Smooth muscle cell (in vitro differentiated cells): ENCODE data around the gene EXOSC9. TPM values are rescaled to one million over a fixed set of nuclear protein-coding genes. Genes with fewer than 3 reads are reported as not detected.

ENCODE experiments used
- DNase-seq: peaks from one replicate; lab custom pipeline; 2025; ENCODE audit not compliant: unreplicated experiment; lab: John Stamatoyannopoulos, UW
- H2AFZ ChIP-seq: fragments of 200-600 bp; sonication (generic); 2 replicates; pipeline ENCODE4 v1.6.0; 2016; ENCODE audit warnings: antibody characterized with exemption, low read depth, mild to moderate bottlenecking
- H3F3A ChIP-seq: fragments of 200-600 bp; sonication (generic); 2 replicates; pipeline ENCODE4 v1.6.0; 2017; ENCODE audit warnings: antibody characterized with exemption, low read depth
- H3K27ac ChIP-seq: fragments of 200-600 bp; sonication (generic); 2 replicates; pipeline ENCODE4 v1.5.1; 2016; ENCODE audit warnings: low read depth, mild to moderate bottlenecking
- H3K27me3 ChIP-seq: fragments of 200-600 bp; sonication (generic); 2 replicates; pipeline ENCODE4 v1.6.1; 2016; ENCODE audit warnings: low read depth, mild to moderate bottlenecking
- H3K36me3 ChIP-seq: fragments of 200-600 bp; sonication (generic); 2 replicates; pipeline ENCODE4 v1.5.1; 2016; ENCODE audit warnings: low read depth
- H3K4me1 ChIP-seq: fragments of 200-600 bp; sonication (generic); 2 replicates; pipeline ENCODE4 v1.5.1; 2016; ENCODE audit warnings: low read depth
- H3K4me2 ChIP-seq: fragments of 200-600 bp; sonication (generic); 2 replicates; pipeline ENCODE4 v1.6.0; 2016; ENCODE audit warnings: mild to moderate bottlenecking
- H3K4me3 ChIP-seq: fragments of 200-600 bp; sonication (generic); 2 replicates; pipeline ENCODE4 v1.5.1; 2016; ENCODE audit warnings: mild to moderate bottlenecking
- H3K79me2 ChIP-seq: fragments of 200-600 bp; sonication (generic); 2 replicates; pipeline ENCODE4 v1.6.0; 2016; ENCODE audit warnings: low read depth, mild to moderate bottlenecking
- H3K9ac ChIP-seq: fragments of 200-600 bp; sonication (generic); 2 replicates; pipeline ENCODE4 v1.6.0; 2016; ENCODE audit warnings: low read depth
- H3K9me3 ChIP-seq: fragments of 200-600 bp; sonication (generic); replicated peaks from 2 replicates; pipeline ENCODE4 v1.5.1; 2016; ENCODE audit warnings: low read depth
- H4K20me1 ChIP-seq: fragments of 200-600 bp; sonication (generic); 2 replicates; pipeline ENCODE4 v1.6.0; 2016; ENCODE audit warnings: low read depth
- CTCF ChIP-seq: fragments of 200-600 bp; sonication (generic); IDR thresholded peaks from 2 replicates; pipeline ENCODE4 v1.5.1; 2017; ENCODE audit warnings: borderline replicate concordance, mild to moderate bottlenecking, antibody characterized with exemption; ENCODE audit not compliant: insufficient read depth, poor library complexity, severe bottlenecking
- WGBS: methylation state at CpG from one replicate; pipeline ENCODE4 v1.1.7; 2016; ENCODE audit warnings: low lambda C conversion rate; 5-methylcytosine and 5-hydroxymethylcytosine counted together
- polyA plus RNA-seq: library from polyadenylated mRNA; unstranded; fragments of >200 nt; fragmentation: Nextera tagmentation; extraction: Ambion mirVana; gene quantifications from 2 replicates; pipeline ENCODE4 v1.2.1, GENCODE V29; 2016
- total RNA-seq: library from RNA; depleted of rRNA; stranded (reverse); fragments of >200 nt; gene quantifications from 2 replicates; pipeline ENCODE4 v1.2.3, GENCODE V29; 2014

Gene EXOSC9
- total and polyA plus RNA-seq, 2 experiments from 2014 or later: 31.8 to 45.1 TPM

GRCh38 chr4:121822047-121822446, 20.9 kb downstream of the EXOSC9 start:
- Histone ChIP-seq H3K4me1 (peaks cover 20% of the 10 kb centered on the region), H3K9ac (no peak overlapping the region), H3K27ac (no peak overlapping the region), H4K20me1 (no peaks in the 10 kb centered on the region), H3K79me2 (peaks cover 28% of the 10 kb centered on the region), H3F3A (no peaks in the 10 kb centered on the region), H3K27me3 (no peaks in the 10 kb centered on the region), H3K4me2 (peak overlapping the region; percentile 91), H3K9me3 (no peaks in the 10 kb centered on the region), H3K4me3 (peak overlapping the region; percentile 77), H2AFZ (no peak overlapping the region), H3K36me3 (no peaks in the 10 kb centered on the region)
- WGBS: 93% methylated on average over 1 of the region's 1 CpG
- TF ChIP-seq CTCF: no peak
- DNase-seq: no peak

GRCh38 chr4:121822796-121823504, 21.8 kb downstream of the EXOSC9 start:
- no peak for DNase-seq
- peaks cover 28% of the 10 kb centered on the region for H3K79me2 ChIP-seq

GRCh38 chr4:121823505-121824170, 22.5 kb downstream of the EXOSC9 start, which contains the start of gene CCNA2:
CCNA2 (minus strand) TSS chr4:121823883; CDS start chr4:121823628, 255 bp downstream.
- peak within 1 kb of the TSS; percentile 46 for H3K27ac ChIP-seq
- no peaks in the 10 kb centered on the region for H3K27me3 ChIP-seq
- peaks cover 24% of the 10 kb centered on the region for H3K79me2 ChIP-seq
- peak within 1 kb of the TSS; percentile 79 for H2AFZ ChIP-seq
- H3F3A ChIP-seq: no peaks in the 10 kb centered on the region
- H3K9me3 ChIP-seq: no peaks in the 10 kb centered on the region
- peak within 1 kb of the TSS; percentile 74 for H3K9ac ChIP-seq
- H4K20me1 ChIP-seq: no peaks in the 10 kb centered on the region
- H3K4me2 ChIP-seq: peak within 1 kb of the TSS; percentile 91
- H3K36me3 ChIP-seq: peaks cover 4% of the 10 kb centered on the region
- under 1% methylated on average over 63 of the region's 63 CpGs for WGBS
- TF ChIP-seq CTCF: no peak
- H3K4me1 ChIP-seq: peaks cover 20% of the 10 kb centered on the region
- DNase-seq: peak; percentile 80
- H3K4me3 ChIP-seq: peak within 1 kb of the TSS; percentile 77

More at GRCh38 chr4:121822796-121823504, 21.8 kb downstream of the EXOSC9 start:
- H3F3A ChIP-seq: no peaks in the 10 kb centered on the region
- H3K27me3 ChIP-seq: no peaks in the 10 kb centered on the region
- no peak for TF ChIP-seq CTCF
- no peaks in the 10 kb centered on the region for H3K9me3 ChIP-seq
- peaks cover 20% of the 10 kb centered on the region for H3K4me1 ChIP-seq
- no peaks in the 10 kb centered on the region for H3K36me3 ChIP-seq
- H3K27ac ChIP-seq: no peak overlapping the region
- WGBS: 1% methylated on average over 30 of the region's 30 CpGs
- peak overlapping the region; percentile 10 for H3K9ac ChIP-seq
- peak overlapping the region; percentile 79 for H2AFZ ChIP-seq
- H3K4me3 ChIP-seq: peak overlapping the region; percentile 77
- H4K20me1 ChIP-seq: no peaks in the 10 kb centered on the region
- H3K4me2 ChIP-seq: peak overlapping the region; percentile 91
